GM12878 (cell line): ENCODE measurements around the gene LY6G5C. TPM values are rescaled to one million over a fixed set of nuclear protein-coding genes. Genes with fewer than 3 reads are reported as not detected.

ENCODE experiments used
- ATAC-seq: fragments of 200-7000 bp; cut with Tn5 transposase; 3 replicates; pipeline ENCODE4 v1.9.1; 2020; ENCODE audit warnings: mild to moderate bottlenecking, moderate library complexity
- BruUV-seq: library from RNA; stranded (reverse); fragments of 400-500 nt; replicated peaks from 2 replicates; lab custom pipeline; 2021; lab: Mats Ljungman, UMichigan
- CTCF ChIA-PET: fragments of 300-600 bp; sonication (Branson Sonifier 250); formaldehyde crosslinking; extraction: SDS; loops from one replicate; lab custom pipeline; 2021; ENCODE audit warnings: inconsistent platforms; lab: Yijun Ruan, JAX
- POLR2A ChIA-PET: fragments of 350-600 bp; formaldehyde crosslinking; extraction: SDS; loops from one replicate; lab custom pipeline; 2021; ENCODE audit warnings: inconsistent platforms; lab: Charles Lee
- RAD21 ChIA-PET: fragments of 300-600 bp; sonication (Branson Sonifier 250); formaldehyde crosslinking; loops from one replicate; lab custom pipeline; 2023; ENCODE audit warnings: antibody characterized with exemption; ENCODE audit not compliant: unreplicated experiment; lab: Charles Lee
- SMC1A ChIA-PET: fragments of 300-600 bp; sonication (Branson Sonifier 250); formaldehyde crosslinking; loops from one replicate; lab custom pipeline; 2023; ENCODE audit not compliant: unreplicated experiment, uncharacterized antibody; lab: Charles Lee
- DNase-seq: peaks from one replicate; pipeline ENCODE4 v3.0.0-alpha.2; 2011; ENCODE audit warnings: low read depth, low spot score
- FAIRE-seq: peaks from 3 replicates; lab custom pipeline; 2011; peaks lifted over from hg19 to GRCh38; lab: Jason Lieb, UNC
- H2AFZ ChIP-seq: 2 replicates; pipeline ENCODE4 v1.6.0; 2011; ENCODE audit warnings: low read depth, low read length, control low read depth; ENCODE audit not compliant: control insufficient read depth
- H3K27ac ChIP-seq: 2 replicates; pipeline ENCODE4 v1.5.1; 2011; ENCODE audit warnings: control low read depth; ENCODE audit not compliant: control insufficient read depth, insufficient read depth
- H3K27me3 ChIP-seq, 2 experiments: replicated peaks in 1 of 2; 2 replicates each; pipeline versions ENCODE4 v1.6.0 to v1.6.1; 2011; ENCODE audit warnings: low read length in 1 of 2; ENCODE audit not compliant: control insufficient read depth in 2 of 2, insufficient read depth in 2 of 2
- H3K36me3 ChIP-seq, 2 experiments: 2 replicates each; pipeline ENCODE4 v1.5.1; 2011; ENCODE audit warnings: low read length in 1 of 2; ENCODE audit not compliant: control insufficient read depth in 2 of 2, insufficient read depth in 2 of 2
- H3K4me1 ChIP-seq: 2 replicates; pipeline ENCODE4 v1.6.1; 2011; ENCODE audit warnings: mild to moderate bottlenecking, low read length, moderate library complexity, mixed read lengths; ENCODE audit not compliant: control insufficient read depth, insufficient read depth
- H3K4me2 ChIP-seq: 2 replicates; pipeline ENCODE4 v1.6.0; 2011; ENCODE audit warnings: control low read depth; ENCODE audit not compliant: control insufficient read depth, insufficient read depth
- H3K4me3 ChIP-seq: fragments of 200-600 bp; sonication (generic); 2 replicates; pipeline ENCODE4 v1.5.1; 2016
- H3K79me2 ChIP-seq: 2 replicates; pipeline ENCODE4 v1.6.0; 2011; ENCODE audit warnings: low read length; ENCODE audit not compliant: control insufficient read depth, insufficient read depth
- H3K9ac ChIP-seq: 2 replicates; pipeline ENCODE4 v1.8.0; 2011; ENCODE audit warnings: low read length, control low read depth, mixed read lengths; ENCODE audit not compliant: control insufficient read depth, insufficient read depth
- H3K9me3 ChIP-seq: replicated peaks from 3 replicates; pipeline ENCODE4 v1.5.1; 2011; ENCODE audit warnings: mild to moderate bottlenecking, low read length; ENCODE audit not compliant: control insufficient read depth, insufficient read depth
- H4K20me1 ChIP-seq: 2 replicates; pipeline ENCODE4 v1.6.0; 2011; ENCODE audit not compliant: control insufficient read depth, insufficient read depth
- ASH2L ChIP-seq: fragments of 300-600, 200-600 bp; sonication (generic); IDR thresholded peaks from 2 replicates; pipeline ENCODE4 v1.6.1; 2017; ENCODE audit warnings: low read depth, mild to moderate bottlenecking, borderline replicate concordance
- CBX5 ChIP-seq: sonication (generic); IDR thresholded peaks from 2 replicates; pipeline ENCODE4 v1.6.1; 2016; ENCODE audit warnings: low read depth, moderate library complexity, mild to moderate bottlenecking, inconsistent platforms
- CHD1 ChIP-seq: IDR thresholded peaks from 2 replicates; pipeline ENCODE4 v1.6.1; 2012; ENCODE audit warnings: low read depth, low read length, improper control_type of control experiment
- HDGF ChIP-seq: fragments of 450-650 bp; IDR thresholded peaks from 2 replicates; pipeline ENCODE4 v1.6.1; 2016; ENCODE audit warnings: antibody characterized with exemption
- JUND ChIP-seq: IDR thresholded peaks from 2 replicates; pipeline ENCODE4 v1.6.1; 2012; ENCODE audit warnings: low read depth, mild to moderate bottlenecking, low read length, improper control_type of control experiment, moderate library complexity
- KLF5 ChIP-seq: fragments of 450-650 bp; IDR thresholded peaks from 2 replicates; pipeline ENCODE4 v1.6.1; 2014; ENCODE audit warnings: mild to moderate bottlenecking; ENCODE audit not compliant: partially characterized antibody
- NFYB ChIP-seq: IDR thresholded peaks from 2 replicates; pipeline ENCODE4 v1.6.1; 2011; ENCODE audit warnings: low read depth, mild to moderate bottlenecking, low read length, improper control_type of control experiment, moderate library complexity; ENCODE audit not compliant: insufficient read depth
- RUNX3 ChIP-seq: IDR thresholded peaks from 2 replicates; pipeline ENCODE4 v1.6.1; 2012; ENCODE audit warnings: low read length, inconsistent platforms
- SMAD5 ChIP-seq: IDR thresholded peaks from 2 replicates; pipeline ENCODE4 v1.6.1; 2016; ENCODE audit warnings: antibody characterized with exemption, low read depth
- SREBF2 ChIP-seq: IDR thresholded peaks from 2 replicates; pipeline ENCODE4 v1.6.1; 2012; ENCODE audit warnings: mild to moderate bottlenecking, low read length
- STAT3 ChIP-seq: IDR thresholded peaks from 2 replicates; pipeline ENCODE4 v1.6.1; 2011; ENCODE audit warnings: low read depth, low read length, improper control_type of control experiment
- TCF12 ChIP-seq: IDR thresholded peaks from 2 replicates; pipeline ENCODE4 v1.6.1; 2011; ENCODE audit warnings: low read depth, mild to moderate bottlenecking, low read length
- YBX1 ChIP-seq: fragments of 450-650 bp; IDR thresholded peaks from 2 replicates; pipeline ENCODE4 v1.6.1; 2016; ENCODE audit warnings: antibody characterized with exemption
- ZBTB33 ChIP-seq: fragments of 450-650 bp; IDR thresholded peaks from 2 replicates; pipeline ENCODE4 v1.6.1; 2017; ENCODE audit warnings: mild to moderate bottlenecking
- WGBS: methylation state at CpG from one replicate; pipeline ENCODE4 v1.1.6; 2016; ENCODE audit warnings: low lambda C conversion rate; ENCODE audit not compliant: insufficient replicate concordance, insufficient coverage; ENCODE audit errors: missing lambda C conversion rate; 5-methylcytosine and 5-hydroxymethylcytosine counted together
- in situ Hi-C: fragments of 300-500 bp; cut with MboI; formaldehyde crosslinking; loops from 9 replicates; pipeline ENCODE4 v1.14.3; 2018; ENCODE audit warnings: mixed read lengths
- intact Hi-C: fragments of 100-400 bp; cut with micrococcal nuclease; formaldehyde crosslinking; loops from one replicate; pipeline ENCODE4 v1.14.2; 2022; ENCODE audit not compliant: unreplicated experiment
- polyA plus RNA-seq, 11 experiments: library from polyadenylated mRNA; depleted of rRNA in 4 of 11; unstranded in 6 of 11; stranded (reverse) in 5 of 11; fragments of >200 nt; fragmentation: Nextera tagmentation in 4 of 11; fragmentation: Illumina TruSeq in 1 of 11; extraction: Ambion mirVana in 4 of 11; extraction: Trizol in 1 of 11; gene quantifications; 1 replicate in 1 of 11; 2 replicates in 10 of 11; pipeline versions ENCODE4 v1.2.1 to v1.2.3, GENCODE V29; 2011 to 2016; ENCODE audit warnings: inconsistent platforms in 2 of 11, missing spikeins in 2 of 11, low read depth in 1 of 11
- total RNA-seq, 4 experiments: library from RNA; depleted of rRNA in 3 of 4; stranded (reverse); fragments of >200 nt in 3 of 4; fragmentation: Illumina TruSeq in 1 of 4; extraction: Trizol in 1 of 4; gene quantifications; 2 replicates each; pipeline versions ENCODE4 v1.2.1 to v1.2.3, GENCODE V29; 2013 to 2021
- TF ChIP-seq, protein P1 (sequence below): IDR thresholded peaks from 2 replicates; pipeline ENCODE4 v1.6.1; 2011; ENCODE audit warnings: borderline replicate concordance, low read depth, mild to moderate bottlenecking, moderate library complexity, low read length; ENCODE audit not compliant: insufficient read depth, poor library complexity, severe bottlenecking
- TF ChIP-seq, protein P2 (sequence below), 3 experiments: IDR thresholded peaks in 2 of 3; conservative IDR thresholded peaks in 1 of 3; 2 replicates each; pipeline ENCODE4 v1.5.1; 2011; ENCODE audit warnings: low read depth in 3 of 3, low read length in 3 of 3, mild to moderate bottlenecking in 3 of 3, control low read depth in 2 of 3, moderate library complexity in 2 of 3, inconsistent platforms in 1 of 3, mixed read lengths in 1 of 3; ENCODE audit not compliant: control insufficient read depth in 2 of 3, insufficient read depth in 1 of 3; ENCODE audit errors: extremely low read depth in 1 of 3
- TF ChIP-seq, protein P3 (sequence below): fragments of 450-650 bp; IDR thresholded peaks from 2 replicates; pipeline ENCODE4 v1.6.1; 2017; ENCODE audit warnings: borderline replicate concordance

Gene LY6G5C
- total and polyA plus RNA-seq, 10 of the 15 experiments (the other 5 are each of a cell fraction or from before 2014, with no cell fraction given), result 0.76 to 6.1 (median 1.7) TPM

DNA sequence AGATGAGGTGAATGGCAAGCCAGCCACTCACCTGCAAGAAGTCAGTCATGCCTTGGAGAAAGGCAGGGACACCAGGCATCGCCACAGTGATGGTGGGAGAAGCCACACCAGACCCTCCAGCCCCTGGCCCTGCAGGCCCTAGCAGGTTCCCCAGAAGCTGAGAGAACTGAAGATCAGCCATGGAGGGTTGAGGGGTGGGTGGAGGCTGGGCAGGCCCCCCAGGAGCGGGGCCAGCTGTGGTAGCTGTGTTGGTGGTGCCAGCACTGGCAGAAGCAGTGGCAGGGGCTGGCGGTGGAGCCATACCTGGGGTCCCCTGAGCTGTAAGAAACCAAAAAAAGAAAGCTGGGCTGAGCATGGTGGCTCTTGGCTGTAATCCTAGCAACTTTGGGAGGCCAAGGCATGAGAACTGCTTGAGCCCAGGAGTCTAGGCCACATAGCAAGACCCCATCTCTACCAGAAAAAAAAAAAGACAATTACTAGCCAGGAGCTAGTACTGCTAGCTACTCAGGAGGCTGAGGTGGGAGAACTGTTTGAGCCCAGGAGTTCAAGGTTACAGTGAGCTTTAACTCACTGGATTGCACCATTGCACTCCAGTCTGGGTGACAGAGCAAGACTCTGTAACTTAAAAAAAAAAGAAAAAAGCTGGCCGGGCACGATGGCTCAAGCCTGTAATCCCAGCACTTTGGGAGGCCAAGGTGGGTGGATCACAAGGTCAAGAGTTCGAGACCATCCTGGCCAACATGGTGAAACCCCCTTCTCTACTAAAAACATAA lies 37.9 kb downstream of the LY6G5C start:
- SMC1A ChIA-PET, result interaction anchor here (0.6 to 1.8 kb wide), 2 partner anchors 9 to 20 kb away, joined by 3 to 10 read pairs; partner anchors contain the start of gene BAG6
- no peak overlapping the region for H3K9ac ChIP-seq
- BruUV-seq, result no TSS peak
- TF ChIP-seq YBX1, result no peak
- TF ChIP-seq SREBF2, result no peak
- TF ChIP-seq, protein P1, sequence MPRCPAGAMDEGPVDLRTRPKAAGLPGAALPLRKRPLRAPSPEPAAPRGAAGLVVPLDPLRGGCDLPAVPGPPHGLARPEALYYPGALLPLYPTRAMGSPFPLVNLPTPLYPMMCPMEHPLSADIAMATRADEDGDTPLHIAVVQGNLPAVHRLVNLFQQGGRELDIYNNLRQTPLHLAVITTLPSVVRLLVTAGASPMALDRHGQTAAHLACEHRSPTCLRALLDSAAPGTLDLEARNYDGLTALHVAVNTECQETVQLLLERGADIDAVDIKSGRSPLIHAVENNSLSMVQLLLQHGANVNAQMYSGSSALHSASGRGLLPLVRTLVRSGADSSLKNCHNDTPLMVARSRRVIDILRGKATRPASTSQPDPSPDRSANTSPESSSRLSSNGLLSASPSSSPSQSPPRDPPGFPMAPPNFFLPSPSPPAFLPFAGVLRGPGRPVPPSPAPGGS, result no peak
- TF ChIP-seq TCF12, result no peak
- no peak for TF ChIP-seq SMAD5
- TF ChIP-seq STAT3, result no peak
- TF ChIP-seq, protein P2, sequence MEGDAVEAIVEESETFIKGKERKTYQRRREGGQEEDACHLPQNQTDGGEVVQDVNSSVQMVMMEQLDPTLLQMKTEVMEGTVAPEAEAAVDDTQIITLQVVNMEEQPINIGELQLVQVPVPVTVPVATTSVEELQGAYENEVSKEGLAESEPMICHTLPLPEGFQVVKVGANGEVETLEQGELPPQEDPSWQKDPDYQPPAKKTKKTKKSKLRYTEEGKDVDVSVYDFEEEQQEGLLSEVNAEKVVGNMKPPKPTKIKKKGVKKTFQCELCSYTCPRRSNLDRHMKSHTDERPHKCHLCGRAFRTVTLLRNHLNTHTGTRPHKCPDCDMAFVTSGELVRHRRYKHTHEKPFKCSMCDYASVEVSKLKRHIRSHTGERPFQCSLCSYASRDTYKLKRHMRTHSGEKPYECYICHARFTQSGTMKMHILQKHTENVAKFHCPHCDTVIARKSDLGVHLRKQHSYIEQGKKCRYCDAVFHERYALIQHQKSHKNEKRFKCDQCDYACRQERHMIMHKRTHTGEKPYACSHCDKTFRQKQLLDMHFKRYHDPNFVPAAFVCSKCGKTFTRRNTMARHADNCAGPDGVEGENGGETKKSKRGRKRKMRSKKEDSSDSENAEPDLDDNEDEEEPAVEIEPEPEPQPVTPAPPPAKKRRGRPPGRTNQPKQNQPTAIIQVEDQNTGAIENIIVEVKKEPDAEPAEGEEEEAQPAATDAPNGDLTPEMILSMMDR (IDR thresholded peaks at IDR 0.05 in 2 of 3, conservative IDR thresholded peaks at IDR 0.05 in 1 of 3; ENCODE audit: control insufficient read depth in 2 of 3, extremely low read depth in 1 of 3, insufficient read depth in 1 of 3, low read depth in 3 of 3, low read length in 3 of 3), result no peak
- no peak for TF ChIP-seq ASH2L
- no peak for TF ChIP-seq RUNX3
- TF ChIP-seq, protein P3, sequence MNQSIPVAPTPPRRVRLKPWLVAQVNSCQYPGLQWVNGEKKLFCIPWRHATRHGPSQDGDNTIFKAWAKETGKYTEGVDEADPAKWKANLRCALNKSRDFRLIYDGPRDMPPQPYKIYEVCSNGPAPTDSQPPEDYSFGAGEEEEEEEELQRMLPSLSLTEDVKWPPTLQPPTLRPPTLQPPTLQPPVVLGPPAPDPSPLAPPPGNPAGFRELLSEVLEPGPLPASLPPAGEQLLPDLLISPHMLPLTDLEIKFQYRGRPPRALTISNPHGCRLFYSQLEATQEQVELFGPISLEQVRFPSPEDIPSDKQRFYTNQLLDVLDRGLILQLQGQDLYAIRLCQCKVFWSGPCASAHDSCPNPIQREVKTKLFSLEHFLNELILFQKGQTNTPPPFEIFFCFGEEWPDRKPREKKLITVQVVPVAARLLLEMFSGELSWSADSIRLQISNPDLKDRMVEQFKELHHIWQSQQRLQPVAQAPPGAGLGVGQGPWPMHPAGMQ, result no peak
- TF ChIP-seq HDGF, result no peak
- TF ChIP-seq KLF5, result no peak
- no peak for TF ChIP-seq CBX5
- no peak for TF ChIP-seq NFYB
- no peak for TF ChIP-seq CHD1
- TF ChIP-seq JUND, result no peak
- TF ChIP-seq ZBTB33, result no peak

More for the DNA sequence above, 37.9 kb downstream of the LY6G5C start:
- CTCF ChIA-PET, result no interaction called here
- intact Hi-C loops, result no loop called here
- no peak for FAIRE-seq
- no peak for ATAC-seq
- Histone ChIP-seq H2AFZ (no peak overlapping the region), H3K4me3 (no peak overlapping the region), H3K27ac (no peak overlapping the region), H3K79me2 (no peaks in the 10 kb centered on the region), H4K20me1 (no peaks in the 10 kb centered on the region), H3K27me3 (no peaks in the 10 kb centered on the region), H3K9me3 (no peaks in the 10 kb centered on the region), H3K4me1 (no peaks in the 10 kb centered on the region), H3K4me2 (no peak overlapping the region), H3K36me3 (peaks cover 31 to 50% of the 10 kb centered on the region in 2 experiments)
- RAD21 ChIA-PET, result interaction anchor here (0.5 kb wide), 1 partner anchor 29 kb away, joined by 3 read pairs; no protein-coding TSS in a partner anchor
- in situ Hi-C loops, result no loop called here
- WGBS, result 97% methylated on average over 6 of the region's 6 CpGs
- POLR2A ChIA-PET, result interaction anchor here (1.0 to 1.3 kb wide), 2 partner anchors 10 to 93 kb away, joined by 4 to 5 read pairs; partner anchors contain the start of gene BAG6
- DNase-seq, result no peak
